SKM-1 (cell line): Measurements from ENCODE around the gene ARHGEF11.
"Not testable (repeated sequence)": the region's sequence is repeated elsewhere in the genome, so short reads cannot be mapped to it uniquely, and the experiment has no call there.

Source experiments
- DNase-seq: peaks from one replicate; lab custom pipeline; 2025; ENCODE audit not compliant: unreplicated experiment; lab: John Stamatoyannopoulos, UW

Gene ARHGEF11, protein sequence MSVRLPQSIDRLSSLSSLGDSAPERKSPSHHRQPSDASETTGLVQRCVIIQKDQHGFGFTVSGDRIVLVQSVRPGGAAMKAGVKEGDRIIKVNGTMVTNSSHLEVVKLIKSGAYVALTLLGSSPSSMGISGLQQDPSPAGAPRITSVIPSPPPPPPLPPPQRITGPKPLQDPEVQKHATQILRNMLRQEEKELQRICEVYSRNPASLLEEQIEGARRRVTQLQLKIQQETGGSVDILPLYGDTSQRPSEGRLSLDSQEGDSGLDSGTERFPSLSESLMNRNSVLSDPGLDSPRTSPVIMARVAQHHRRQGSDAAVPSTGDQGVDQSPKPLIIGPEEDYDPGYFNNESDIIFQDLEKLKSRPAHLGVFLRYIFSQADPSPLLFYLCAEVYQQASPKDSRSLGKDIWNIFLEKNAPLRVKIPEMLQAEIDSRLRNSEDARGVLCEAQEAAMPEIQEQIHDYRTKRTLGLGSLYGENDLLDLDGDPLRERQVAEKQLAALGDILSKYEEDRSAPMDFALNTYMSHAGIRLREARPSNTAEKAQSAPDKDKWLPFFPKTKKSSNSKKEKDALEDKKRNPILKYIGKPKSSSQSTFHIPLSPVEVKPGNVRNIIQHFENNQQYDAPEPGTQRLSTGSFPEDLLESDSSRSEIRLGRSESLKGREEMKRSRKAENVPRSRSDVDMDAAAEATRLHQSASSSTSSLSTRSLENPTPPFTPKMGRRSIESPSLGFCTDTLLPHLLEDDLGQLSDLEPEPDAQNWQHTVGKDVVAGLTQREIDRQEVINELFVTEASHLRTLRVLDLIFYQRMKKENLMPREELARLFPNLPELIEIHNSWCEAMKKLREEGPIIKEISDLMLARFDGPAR (N-terminal part only)

DNA sequence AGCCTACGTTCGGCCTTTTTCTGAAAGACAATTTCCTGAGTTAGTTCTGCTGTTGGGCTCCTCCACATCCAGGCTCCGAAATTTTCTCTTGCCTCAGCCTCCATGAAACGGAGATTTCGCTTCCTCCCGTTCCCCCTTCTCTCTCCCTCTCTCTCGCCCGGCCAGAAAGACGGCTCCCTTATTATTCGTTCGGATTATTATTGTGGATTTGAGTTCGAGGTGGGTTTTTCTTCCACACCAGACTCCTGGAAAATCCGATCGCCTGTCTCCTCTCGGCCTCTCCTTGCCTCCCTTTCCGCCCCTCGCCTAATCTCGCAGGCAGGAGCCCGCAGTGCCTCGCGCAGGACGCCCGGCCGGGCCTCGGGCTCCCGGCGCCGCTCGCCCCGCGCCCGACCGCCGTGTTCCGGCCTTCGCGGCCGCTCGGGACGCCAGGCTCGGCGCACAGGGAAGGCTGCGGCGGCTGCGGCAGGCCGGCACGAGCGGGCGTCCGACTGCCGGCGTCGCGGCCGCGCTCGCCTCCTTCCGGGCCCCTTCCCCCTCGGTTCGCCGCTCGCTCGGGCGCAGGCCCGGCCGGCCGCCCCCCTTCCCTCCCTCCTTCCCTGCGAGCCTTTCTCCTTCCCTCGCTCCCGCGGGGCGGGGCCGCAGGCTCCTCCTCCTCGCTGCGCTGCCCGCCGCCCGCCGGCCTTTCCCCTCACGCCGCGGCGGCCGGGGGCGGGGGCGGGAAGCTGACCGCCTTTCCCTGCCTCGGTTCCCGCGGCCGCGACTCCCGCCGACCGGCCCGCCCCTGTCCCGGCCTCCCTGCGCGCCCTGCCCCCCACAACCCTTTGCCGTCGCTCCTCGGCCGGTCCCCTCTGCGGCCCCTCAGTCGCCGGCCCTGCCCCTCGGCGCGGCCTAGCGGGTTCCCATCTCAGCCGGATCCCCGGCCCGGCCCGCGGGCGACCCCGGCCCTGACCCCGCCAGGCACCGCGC, at the start of gene ARHGEF11:
Gene ARHGEF11, minus strand, starts transcription at position 493 of the 969 bp plus-strand sequence. CDS start 1,412 bp downstream, outside the sequence.
- peak; percentile 76 for DNase-seq

DNA sequence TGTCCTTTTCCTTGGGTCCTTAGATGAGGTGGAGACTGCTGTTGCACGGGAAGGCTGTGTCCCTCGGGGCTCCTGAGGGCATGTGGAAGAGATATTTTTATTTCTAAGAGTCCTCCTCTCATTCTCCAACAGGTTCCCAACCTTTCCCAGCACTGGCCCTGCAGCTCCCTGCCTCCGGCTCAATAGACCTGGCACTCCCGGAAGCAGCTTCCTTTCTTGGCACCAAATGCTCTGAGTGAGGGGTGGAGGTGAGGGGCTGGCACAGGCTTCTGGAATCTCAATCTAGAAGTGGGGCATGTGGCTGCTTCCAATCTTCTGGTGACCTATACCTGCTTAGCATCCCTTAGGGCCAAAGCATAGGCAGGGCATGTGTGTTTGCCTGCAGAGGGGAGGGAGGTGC, 49.5 kb upstream of the ARHGEF11 start:
- DNase-seq, result no peak

DNA sequence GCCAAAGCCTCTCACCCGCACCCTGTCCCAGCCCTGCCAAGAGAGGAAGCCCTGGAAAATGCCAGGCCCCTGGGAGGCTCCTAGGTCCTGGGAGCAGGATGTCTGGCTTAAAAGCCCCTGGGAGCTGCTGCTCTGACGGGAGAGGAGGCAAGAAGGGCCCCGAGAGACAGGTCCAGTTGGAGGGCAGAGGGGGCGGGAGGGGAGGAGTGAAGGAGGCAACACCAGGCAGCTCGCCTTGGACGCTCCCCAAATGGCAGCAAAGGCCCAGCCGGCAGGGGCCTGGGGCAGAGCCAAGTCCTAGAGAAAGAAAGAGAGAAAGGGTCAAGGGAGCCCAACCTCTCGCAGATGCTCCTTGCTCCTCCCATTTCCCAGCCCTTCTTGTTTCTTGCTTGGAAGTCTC, 47.3 kb upstream of the ARHGEF11 start:
- DNase-seq, result no peak

DNA sequence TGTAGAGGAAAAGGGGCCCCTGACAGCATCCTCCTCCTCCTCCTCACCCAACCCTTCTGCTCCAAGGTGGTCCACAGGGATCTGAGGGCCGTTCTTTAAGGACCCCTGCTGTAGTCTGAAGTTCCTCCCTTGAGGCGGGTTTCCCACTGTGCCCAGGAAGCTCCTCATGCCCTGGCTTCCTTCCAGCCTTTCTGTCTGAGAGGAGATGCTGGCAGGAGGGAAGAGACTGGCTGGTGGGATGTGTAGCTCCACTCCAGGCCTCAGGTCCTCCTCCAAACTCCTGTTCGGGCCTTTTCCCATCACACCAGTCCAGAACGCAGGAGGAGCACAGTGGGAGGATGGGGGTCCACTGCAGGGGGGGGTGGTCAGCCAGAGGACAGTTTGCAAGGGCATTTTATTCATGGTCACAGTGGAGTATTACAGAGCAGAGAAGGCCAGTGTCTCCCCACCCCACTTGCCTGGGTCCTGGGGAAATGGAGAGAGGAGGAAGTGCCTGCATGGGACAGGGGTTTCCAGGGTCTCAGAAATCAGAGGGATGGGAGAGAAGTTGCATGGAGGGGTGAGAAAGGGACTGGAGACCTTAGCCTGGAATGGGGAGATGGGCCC, 46.2 kb upstream of the ARHGEF11 start:
- no peak for DNase-seq

GRCh38 chr1:157091186-157091585, 45.6 kb upstream of the ARHGEF11 start:
- no peak for DNase-seq

DNA sequence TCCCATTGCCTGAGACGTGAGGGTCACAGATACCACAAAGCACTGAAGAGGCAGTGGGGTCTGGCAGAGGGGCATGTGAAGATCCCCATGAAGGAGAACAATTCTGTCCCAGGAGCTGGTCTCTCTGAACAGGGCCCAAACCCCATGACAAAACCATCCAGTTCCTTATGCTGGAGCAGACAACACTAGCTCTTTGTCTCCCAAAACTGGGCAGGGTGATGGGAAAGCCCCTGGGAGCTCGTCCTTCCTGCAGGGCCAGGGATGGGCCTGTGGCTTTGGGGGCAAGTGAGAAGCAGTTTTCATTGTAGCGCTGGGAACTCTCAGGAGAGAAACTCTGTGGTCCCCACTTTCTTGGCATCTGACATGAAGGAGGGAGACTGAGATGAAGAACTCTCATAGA, 45.2 kb upstream of the ARHGEF11 start:
- DNase-seq, result no peak

DNA sequence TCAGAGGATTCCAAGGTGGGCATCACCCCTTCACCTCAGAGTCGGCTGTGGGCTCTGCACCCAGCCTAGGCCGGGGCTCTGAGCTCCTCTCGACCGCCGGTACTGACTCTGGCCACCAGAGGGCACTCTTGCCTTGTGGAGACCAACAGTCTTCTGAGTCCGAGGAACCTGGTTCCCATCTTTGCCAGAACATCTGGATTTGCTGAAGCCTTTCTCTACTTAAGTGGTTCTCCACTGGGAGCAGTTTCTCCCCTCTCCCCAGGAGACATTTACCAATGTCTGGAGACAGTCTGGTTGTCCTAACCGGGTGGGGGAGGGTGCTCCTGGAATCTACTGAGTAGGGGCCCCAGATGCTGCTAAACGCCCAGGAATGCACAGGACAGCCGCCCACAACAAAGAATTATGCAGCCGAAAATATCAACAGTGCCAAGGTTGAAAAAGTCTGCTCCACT, 44.7 kb upstream of the ARHGEF11 start:
- DNase-seq, result peak; percentile 70

GRCh38 chr1:157089789-157090188, 44.2 kb upstream of the ARHGEF11 start:
- no peak for DNase-seq

GRCh38 chr1:157088607-157089006, 43.1 kb upstream of the ARHGEF11 start:
- no peak for DNase-seq

DNA sequence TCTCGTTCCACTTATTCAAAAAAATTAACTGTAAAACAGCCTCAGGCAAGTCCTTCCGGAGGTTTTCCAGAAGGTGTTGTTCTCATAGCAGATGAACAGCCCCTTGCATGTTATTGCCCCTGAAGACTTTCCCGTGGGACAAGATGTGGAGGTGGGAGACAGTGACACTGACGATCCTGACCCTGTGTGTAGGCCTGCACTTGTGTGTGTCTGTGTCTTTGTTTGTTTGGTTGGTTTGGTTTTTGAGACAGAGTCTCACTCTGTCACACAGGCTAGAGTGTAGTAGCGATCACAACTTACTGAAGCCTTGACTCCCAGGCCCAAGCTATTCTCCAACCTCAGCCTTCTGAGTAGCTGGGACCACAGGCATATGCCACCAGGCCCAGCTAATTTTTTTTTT, 41.5 kb upstream of the ARHGEF11 start:
- DNase-seq, result no peak

DNA sequence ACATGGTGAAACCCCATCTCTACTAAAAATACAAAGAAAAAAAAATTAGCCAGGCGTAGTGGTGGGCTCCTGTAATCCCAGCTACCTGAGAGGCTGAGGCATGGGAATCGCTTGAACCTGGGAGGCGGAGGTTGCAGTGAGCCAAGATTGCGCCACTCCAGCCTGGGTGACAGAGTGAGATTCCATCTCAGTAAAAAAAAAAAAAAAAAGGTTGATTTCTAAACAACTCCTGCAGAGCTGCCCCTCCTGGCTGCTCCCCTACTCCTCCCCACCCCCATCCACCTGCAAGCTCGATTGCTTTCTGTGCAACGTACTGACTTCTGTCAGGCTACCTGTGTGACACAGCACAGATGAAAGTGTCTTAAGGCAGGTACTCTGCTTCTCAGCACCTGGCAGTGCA, 40.8 kb upstream of the ARHGEF11 start:
- no peak for DNase-seq

GRCh38 chr1:157085421-157085820, 39.9 kb upstream of the ARHGEF11 start:
- DNase-seq, result peak; percentile 50

DNA sequence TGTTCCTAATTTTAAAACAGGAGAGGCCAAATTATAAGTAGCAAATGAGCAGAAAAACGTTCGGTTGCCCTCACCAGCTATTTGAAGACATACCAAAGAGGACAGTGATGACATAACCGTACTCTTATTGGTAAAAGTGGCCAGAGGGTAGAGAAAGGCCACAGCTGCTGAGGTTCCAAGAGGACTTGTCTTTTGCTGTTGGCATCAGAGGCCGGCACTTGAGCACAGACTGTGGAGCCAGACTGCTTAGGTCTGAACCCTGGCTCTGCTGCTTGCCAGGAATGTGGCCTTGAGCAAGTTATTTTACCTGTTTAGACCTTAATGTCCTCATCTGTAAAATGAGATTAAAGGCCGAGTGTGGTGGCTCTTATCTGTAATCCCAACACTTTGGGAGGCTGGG, 39.2 kb upstream of the ARHGEF11 start:
- DNase-seq, result no peak

DNA sequence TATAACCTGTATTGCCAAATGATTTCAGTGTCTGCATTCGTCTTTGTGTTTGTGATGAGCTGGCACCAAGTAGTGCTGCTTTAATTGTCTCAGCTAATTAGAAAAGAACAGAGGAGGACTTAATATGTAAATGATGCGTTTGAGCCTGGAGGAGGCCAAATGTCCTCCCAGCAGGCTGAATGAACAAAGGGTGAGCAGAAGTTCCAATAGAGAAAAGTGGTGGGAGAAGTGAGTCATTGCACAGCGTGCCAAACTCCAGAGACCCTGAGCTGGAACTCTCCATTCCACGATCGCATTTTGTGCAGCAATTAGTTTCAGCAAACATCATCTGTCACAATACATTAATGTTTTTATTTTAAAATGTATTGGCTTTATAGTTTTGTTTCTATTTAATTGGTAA, 36.2 kb upstream of the ARHGEF11 start:
- no peak for DNase-seq

DNA sequence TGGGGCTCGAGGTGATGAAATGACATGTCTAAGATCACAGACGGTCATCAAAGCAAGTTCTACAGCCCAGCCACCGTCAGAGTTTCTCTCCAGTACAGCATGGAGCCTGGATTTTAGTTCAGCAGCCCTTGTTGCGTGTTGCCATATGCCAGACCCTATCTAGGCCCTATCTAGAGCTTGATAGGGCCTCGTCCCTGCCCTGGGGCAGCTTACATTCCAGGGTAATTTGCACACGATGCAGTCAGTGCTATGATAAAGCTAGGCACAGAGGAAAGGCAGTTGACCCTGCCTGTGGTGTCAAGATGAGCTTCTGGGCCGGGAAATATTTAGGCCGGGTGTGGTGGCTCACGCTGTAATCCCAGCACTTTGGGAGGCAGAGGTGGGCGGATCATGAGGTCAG, 35.2 kb upstream of the ARHGEF11 start:
- DNase-seq, result no peak

- no peak for DNase-seq
These were observed 31.9 kb upstream of the ARHGEF11 start for GRCh38 chr1:157077394-157077793.

GRCh38 chr1:157073944-157074685, 28.6 kb upstream of the ARHGEF11 start:
- peak; percentile 52 for DNase-seq

DNA sequence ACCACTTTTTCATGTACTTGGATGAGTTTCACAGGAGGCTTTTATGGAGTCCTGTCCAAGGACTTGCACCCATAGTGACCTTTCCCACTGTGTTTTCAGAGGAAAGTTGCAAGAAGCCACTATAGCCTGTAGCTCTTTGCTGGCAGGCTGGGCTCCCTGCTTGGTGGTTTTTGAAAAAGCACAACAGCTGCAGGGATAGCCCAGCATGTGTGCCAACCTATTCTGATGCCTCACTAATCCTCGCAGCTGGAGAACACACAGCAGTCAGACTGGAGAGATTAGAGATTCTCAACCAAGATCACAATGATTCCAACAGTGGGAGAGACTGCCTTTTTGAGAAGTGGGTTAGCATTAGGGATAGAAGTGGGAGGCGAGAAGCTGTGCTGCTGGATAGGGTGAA, 24.1 kb upstream of the ARHGEF11 start:
- DNase-seq, result no peak

DNA sequence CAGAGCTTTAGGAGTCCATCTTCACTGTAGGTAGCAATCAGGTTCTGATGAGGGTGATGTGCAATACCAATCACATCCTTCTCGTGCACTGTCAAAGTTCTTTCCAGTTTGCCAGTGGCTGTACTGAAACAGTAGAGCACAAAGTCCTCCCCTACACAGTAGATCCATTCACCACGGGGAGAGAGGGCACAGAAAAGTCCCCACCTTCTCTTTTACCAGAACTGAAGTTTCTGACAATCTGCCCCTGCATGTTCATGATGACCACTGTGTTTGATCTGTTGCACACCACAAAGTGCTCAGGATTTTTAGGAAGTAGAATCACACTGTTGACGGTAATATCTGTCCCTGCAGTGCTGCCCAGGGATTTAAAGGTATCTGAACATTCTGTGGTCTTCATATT, 13.7 kb upstream of the ARHGEF11 start:
- DNase-seq, result not testable (repeated sequence)

DNA sequence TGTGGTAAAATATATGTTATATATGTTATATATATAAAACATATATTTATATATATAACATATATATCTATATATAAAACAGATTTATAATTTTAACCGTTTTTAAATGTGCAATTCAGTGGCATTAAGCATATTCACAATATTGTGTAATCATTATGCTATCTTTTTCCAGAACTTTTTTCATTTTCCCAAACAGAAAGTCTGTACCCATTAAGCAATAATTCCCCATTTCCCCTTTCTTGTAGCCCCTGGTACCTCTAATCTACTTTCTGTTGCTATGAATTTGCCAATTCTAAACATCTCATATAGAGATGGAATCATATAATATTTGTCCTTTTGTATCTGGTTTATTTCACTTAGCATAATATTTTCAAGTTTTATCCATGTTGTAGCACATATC, 10.7 kb upstream of the ARHGEF11 start:
- no peak for DNase-seq
